ENCODE data around the gene MAN1C1.

DNA sequence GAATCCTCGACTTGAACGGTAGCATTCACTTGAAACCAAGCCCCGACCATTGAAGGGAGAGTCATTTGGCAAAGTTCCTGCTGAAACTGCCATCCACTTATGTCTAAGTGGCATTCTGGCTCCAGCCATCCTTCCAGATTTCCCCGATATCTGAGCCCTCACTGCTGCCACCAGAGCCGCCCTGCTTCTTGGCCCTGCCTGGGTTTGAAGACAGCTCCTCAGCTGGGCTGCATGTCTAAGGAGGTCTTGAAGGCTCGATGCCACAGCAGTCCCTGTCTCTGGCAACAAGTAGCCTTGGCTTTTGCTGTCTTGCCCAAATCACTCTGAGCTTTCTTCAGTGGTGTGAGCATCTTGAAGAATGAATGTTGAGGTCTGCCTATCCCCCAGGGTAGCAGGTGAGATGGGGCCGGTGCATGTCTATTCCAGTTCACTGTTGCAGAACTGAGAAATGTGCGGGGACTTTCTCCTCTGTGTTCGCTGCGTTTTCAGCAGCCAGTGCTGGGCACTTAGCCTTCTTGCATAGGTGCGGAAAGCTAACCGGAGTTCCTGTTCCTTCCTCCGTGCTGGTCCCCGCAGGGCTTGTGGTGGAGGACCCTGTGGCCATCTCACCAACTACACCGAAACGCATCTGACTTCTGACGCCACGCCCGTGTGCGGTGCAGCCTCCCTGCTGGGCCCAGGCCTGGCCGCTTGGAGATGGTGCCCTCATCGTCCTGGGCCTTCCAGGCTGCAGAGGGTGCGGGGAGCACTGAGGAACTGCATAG, 29.2 kb downstream of the MAN1C1 start:
- TF ChIP-seq, protein P1, sequence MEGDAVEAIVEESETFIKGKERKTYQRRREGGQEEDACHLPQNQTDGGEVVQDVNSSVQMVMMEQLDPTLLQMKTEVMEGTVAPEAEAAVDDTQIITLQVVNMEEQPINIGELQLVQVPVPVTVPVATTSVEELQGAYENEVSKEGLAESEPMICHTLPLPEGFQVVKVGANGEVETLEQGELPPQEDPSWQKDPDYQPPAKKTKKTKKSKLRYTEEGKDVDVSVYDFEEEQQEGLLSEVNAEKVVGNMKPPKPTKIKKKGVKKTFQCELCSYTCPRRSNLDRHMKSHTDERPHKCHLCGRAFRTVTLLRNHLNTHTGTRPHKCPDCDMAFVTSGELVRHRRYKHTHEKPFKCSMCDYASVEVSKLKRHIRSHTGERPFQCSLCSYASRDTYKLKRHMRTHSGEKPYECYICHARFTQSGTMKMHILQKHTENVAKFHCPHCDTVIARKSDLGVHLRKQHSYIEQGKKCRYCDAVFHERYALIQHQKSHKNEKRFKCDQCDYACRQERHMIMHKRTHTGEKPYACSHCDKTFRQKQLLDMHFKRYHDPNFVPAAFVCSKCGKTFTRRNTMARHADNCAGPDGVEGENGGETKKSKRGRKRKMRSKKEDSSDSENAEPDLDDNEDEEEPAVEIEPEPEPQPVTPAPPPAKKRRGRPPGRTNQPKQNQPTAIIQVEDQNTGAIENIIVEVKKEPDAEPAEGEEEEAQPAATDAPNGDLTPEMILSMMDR (IDR thresholded peaks at IDR 0.05; ENCODE audit: insufficient read depth, low read length, poor library complexity, severe bottlenecking): no peak
- no peak for TF ChIP-seq EZH2phosphoT487 (conservative IDR thresholded peaks at IDR 0.05; ENCODE audit: low read length)
